Activated CD4-positive, alpha-beta memory T cell treated with anti-CD3 and anti-CD28 coated beads, Interleukin-2, amount 10 ng/mL, durations not matched to agents 7 days and 5 days (primary cell): ENCODE measurements around the gene BLOC1S5. TPM values are rescaled to one million over a fixed set of nuclear protein-coding genes. Genes with fewer than 3 reads are reported as not detected.

Experiments used
- CTCF ChIA-PET: fragments of 350-600 bp; sonication (Branson Sonifier 250); formaldehyde crosslinking; loops from one replicate; lab custom pipeline; 2021; ENCODE audit warnings: antibody characterized with exemption, inconsistent platforms; lab: Charles Lee
- POLR2A ChIA-PET: fragments of 350-600 bp; sonication (Branson Sonifier 250); formaldehyde crosslinking; loops from one replicate; lab custom pipeline; 2021; ENCODE audit warnings: antibody characterized with exemption; lab: Charles Lee
- DNase-seq: peaks from one replicate; pipeline ENCODE4 v3.0.0-alpha.2; 2020
- H3K27ac Mint-ChIP-seq: one replicate; pipeline ENCODE4 v1.8.0; 2021; ENCODE audit warnings: mild to moderate bottlenecking, mixed read lengths
- H3K27me3 Mint-ChIP-seq: one replicate; pipeline ENCODE4 v1.8.0; 2021; ENCODE audit warnings: mixed read lengths
- H3K36me3 Mint-ChIP-seq: one replicate; pipeline ENCODE4 v1.8.0; 2021; ENCODE audit warnings: low read depth, mixed read lengths
- H3K4me1 Mint-ChIP-seq: one replicate; pipeline ENCODE4 v1.8.0; 2021; ENCODE audit warnings: mixed read lengths
- H3K4me3 Mint-ChIP-seq: one replicate; pipeline ENCODE4 v1.8.0; 2021; ENCODE audit warnings: mild to moderate bottlenecking, mixed read lengths
- H3K9me3 Mint-ChIP-seq: one replicate; pipeline ENCODE4 v1.8.0; 2021; ENCODE audit warnings: mixed read lengths
- total RNA-seq, 2 experiments: library from RNA; stranded (reverse); gene quantifications; one replicate each; pipeline ENCODE4 v1.2.3, GENCODE V29; 2021

The BLOC1S5 gene
- total RNA-seq, 2 experiments from 2014 or later = 22.8 to 23.4 TPM

- peaks cover 3% of the 10 kb centered on the region for H3K9me3 Mint-ChIP-seq
These were observed 44.1 kb downstream of the BLOC1S5 start for GRCh38 chr6:8020083-8020482.

GRCh38 chr6:8017705-8018104, 46.5 kb downstream of the BLOC1S5 start:
- CTCF ChIA-PET = interaction anchor here (0.6 to 1.7 kb wide), 4 partner anchors 11 to 84 kb away, joined by 3 to 5 read pairs (median 4); partner anchors contain the start of gene EEF1E1
- Mint-ChIP-seq H3K4me3 (peak overlapping the region; percentile 79), H3K27ac (peak overlapping the region; percentile 94), H3K36me3 (peaks cover 11% of the 10 kb centered on the region), H3K4me1 (peaks cover 10% of the 10 kb centered on the region), H3K27me3 (no peaks in the 10 kb centered on the region), H3K9me3 (peaks cover 3% of the 10 kb centered on the region)
- no peak for DNase-seq
- POLR2A ChIA-PET = interaction anchor here (1.0 to 2.2 kb wide), 3 partner anchors 47 to 108 kb away, joined by 3 to 7 read pairs (median 6); partner anchors contain the start of gene EEF1E1

More at GRCh38 chr6:8020083-8020482, 44.1 kb downstream of the BLOC1S5 start:
- Mint-ChIP-seq H3K4me3 (no peak overlapping the region), H3K36me3 (peaks cover 11% of the 10 kb centered on the region), H3K4me1 (peaks cover 10% of the 10 kb centered on the region), H3K27me3 (no peaks in the 10 kb centered on the region), H3K27ac (no peak overlapping the region)
- ChIA-PET POLR2A (no interaction called here), CTCF (interaction anchor here (0.7 kb wide), 1 partner anchor 17 kb away, joined by 3 read pairs; no protein-coding TSS in a partner anchor)
- DNase-seq = no peak

GRCh38 chr6:8017276-8017701, 46.9 kb downstream of the BLOC1S5 start:
- ChIA-PET CTCF (interaction anchor here (0.6 to 1.7 kb wide), 4 partner anchors 11 to 85 kb away, joined by 3 to 5 read pairs (median 4); partner anchors contain the start of gene EEF1E1), POLR2A (interaction anchor here (1.4 to 2.2 kb wide), 2 partner anchors 85 to 108 kb away, joined by 6 to 7 read pairs; partner anchors contain the start of gene EEF1E1)
- peaks cover 3% of the 10 kb centered on the region for H3K9me3 Mint-ChIP-seq
- H3K4me3 Mint-ChIP-seq = peak overlapping the region; percentile 79
- peak overlapping the region; percentile 94 for H3K27ac Mint-ChIP-seq
- peaks cover 11% of the 10 kb centered on the region for H3K36me3 Mint-ChIP-seq
- H3K4me1 Mint-ChIP-seq = peaks cover 10% of the 10 kb centered on the region
- H3K27me3 Mint-ChIP-seq = no peaks in the 10 kb centered on the region
- DNase-seq = no peak

GRCh38 chr6:8014947-8015346, 49.2 kb downstream of the BLOC1S5 start:
- Mint-ChIP-seq H3K27ac (no peak overlapping the region), H3K27me3 (no peaks in the 10 kb centered on the region), H3K36me3 (peaks cover 5% of the 10 kb centered on the region), H3K4me1 (peaks cover 10% of the 10 kb centered on the region), H3K4me3 (no peak overlapping the region), H3K9me3 (no peaks in the 10 kb centered on the region)
- DNase-seq = no peak
- ChIA-PET POLR2A (interaction anchor here (1.5 kb wide), 1 partner anchor 49 kb away, joined by 4 read pairs; the partner anchor contains the start of gene BLOC1S5), CTCF (interaction anchor here (2.3 kb wide), 1 partner anchor 9 kb away, joined by 7 read pairs; no protein-coding TSS in a partner anchor)

GRCh38 chr6:8013763-8014162, 50.4 kb downstream of the BLOC1S5 start:
- H3K4me3 Mint-ChIP-seq = no peak overlapping the region
- H3K27ac Mint-ChIP-seq = no peak overlapping the region
- no peak for DNase-seq
- H3K9me3 Mint-ChIP-seq = no peaks in the 10 kb centered on the region
- peaks cover 10% of the 10 kb centered on the region for H3K4me1 Mint-ChIP-seq
- H3K27me3 Mint-ChIP-seq = no peaks in the 10 kb centered on the region
- POLR2A ChIA-PET = no interaction called here
- CTCF ChIA-PET = interaction anchor here (2.3 kb wide), 1 partner anchor 8 kb away, joined by 7 read pairs; no protein-coding TSS in a partner anchor
- peaks cover 5% of the 10 kb centered on the region for H3K36me3 Mint-ChIP-seq

GRCh38 chr6:8006208-8006607, 58.0 kb downstream of the BLOC1S5 start:
- Mint-ChIP-seq H3K4me3 (no peak overlapping the region), H3K4me1 (no peaks in the 10 kb centered on the region), H3K9me3 (no peaks in the 10 kb centered on the region), H3K27ac (no peak overlapping the region), H3K36me3 (no peaks in the 10 kb centered on the region), H3K27me3 (no peaks in the 10 kb centered on the region)
- no peak for DNase-seq
- CTCF ChIA-PET = interaction anchor here (0.6 to 1.3 kb wide), 10 partner anchors 9 to 287 kb away, joined by 3 to 8 read pairs (median 4); partner anchors contain the start of gene BLOC1S5
- POLR2A ChIA-PET = interaction anchor here (0.6 kb wide), 1 partner anchor 87 kb away, joined by 3 read pairs; no protein-coding TSS in a partner anchor

GRCh38 chr6:8005136-8005535, 59.1 kb downstream of the BLOC1S5 start:
- ChIA-PET POLR2A (no interaction called here), CTCF (interaction anchor here (1.3 to 1.5 kb wide), 2 partner anchors 10 to 282 kb away, joined by 7 to 9 read pairs; no protein-coding TSS in a partner anchor)
- Mint-ChIP-seq H3K4me3 (no peak overlapping the region), H3K9me3 (no peaks in the 10 kb centered on the region), H3K27ac (no peak overlapping the region), H3K36me3 (no peaks in the 10 kb centered on the region), H3K4me1 (no peaks in the 10 kb centered on the region), H3K27me3 (no peaks in the 10 kb centered on the region)
- DNase-seq = no peak

GRCh38 chr6:8000636-8001035, 63.6 kb downstream of the BLOC1S5 start:
- CTCF ChIA-PET = interaction anchor here (0.9 to 1.2 kb wide), 2 partner anchors 94 to 278 kb away, joined by 3 to 5 read pairs; no protein-coding TSS in a partner anchor
- no peaks in the 10 kb centered on the region for H3K9me3 Mint-ChIP-seq
- POLR2A ChIA-PET = no interaction called here

GRCh38 chr6:8000188-8000596, 64.0 kb downstream of the BLOC1S5 start:
- POLR2A ChIA-PET = no interaction called here
- Mint-ChIP-seq H3K27me3 (no peaks in the 10 kb centered on the region), H3K4me1 (no peaks in the 10 kb centered on the region), H3K9me3 (no peaks in the 10 kb centered on the region), H3K27ac (no peak overlapping the region), H3K36me3 (no peaks in the 10 kb centered on the region), H3K4me3 (no peak overlapping the region)
- no peak for DNase-seq
- CTCF ChIA-PET = no interaction called here

More at GRCh38 chr6:8000636-8001035, 63.6 kb downstream of the BLOC1S5 start:
- H3K4me1 Mint-ChIP-seq = no peaks in the 10 kb centered on the region
- DNase-seq = no peak
- H3K27ac Mint-ChIP-seq = no peak overlapping the region
- no peaks in the 10 kb centered on the region for H3K27me3 Mint-ChIP-seq
- no peaks in the 10 kb centered on the region for H3K36me3 Mint-ChIP-seq
- no peak overlapping the region for H3K4me3 Mint-ChIP-seq

- Mint-ChIP-seq H3K36me3 (no peaks in the 10 kb centered on the region), H3K4me1 (no peaks in the 10 kb centered on the region), H3K27ac (no peak overlapping the region), H3K27me3 (no peaks in the 10 kb centered on the region), H3K4me3 (no peak overlapping the region), H3K9me3 (no peaks in the 10 kb centered on the region)
- CTCF ChIA-PET = no interaction called here
- DNase-seq = no peak
- POLR2A ChIA-PET = no interaction called here
These were observed 65.0 kb downstream of the BLOC1S5 start for GRCh38 chr6:7999201-7999600.

GRCh38 chr6:7998103-7998725, 66.0 kb downstream of the BLOC1S5 start:
- no peaks in the 10 kb centered on the region for H3K27me3 Mint-ChIP-seq
- no peak overlapping the region for H3K27ac Mint-ChIP-seq
- DNase-seq = no peak
- ChIA-PET CTCF (no interaction called here), POLR2A (no interaction called here)
- no peaks in the 10 kb centered on the region for H3K36me3 Mint-ChIP-seq
- no peaks in the 10 kb centered on the region for H3K4me1 Mint-ChIP-seq
- no peak overlapping the region for H3K4me3 Mint-ChIP-seq
- no peaks in the 10 kb centered on the region for H3K9me3 Mint-ChIP-seq

GRCh38 chr6:7997286-7997685, 66.9 kb downstream of the BLOC1S5 start:
- ChIA-PET POLR2A (no interaction called here), CTCF (interaction anchor here (0.6 kb wide), 1 partner anchor 400 kb away, joined by 3 read pairs; no protein-coding TSS in a partner anchor)
- no peaks in the 10 kb centered on the region for H3K9me3 Mint-ChIP-seq
- no peak for DNase-seq
- H3K27me3 Mint-ChIP-seq = no peaks in the 10 kb centered on the region
- H3K27ac Mint-ChIP-seq = no peak overlapping the region
- H3K4me1 Mint-ChIP-seq = no peaks in the 10 kb centered on the region
- H3K4me3 Mint-ChIP-seq = no peak overlapping the region
- no peaks in the 10 kb centered on the region for H3K36me3 Mint-ChIP-seq

GRCh38 chr6:7996538-7997111, 67.6 kb downstream of the BLOC1S5 start:
- ChIA-PET CTCF (no interaction called here), POLR2A (no interaction called here)
- Mint-ChIP-seq H3K4me1 (no peaks in the 10 kb centered on the region), H3K9me3 (no peaks in the 10 kb centered on the region), H3K27ac (no peak overlapping the region), H3K4me3 (no peak overlapping the region), H3K36me3 (no peaks in the 10 kb centered on the region), H3K27me3 (no peaks in the 10 kb centered on the region)
- no peak for DNase-seq
